HepG2 (cell line): ENCODE data around the gene DAZAP1. TPM values are rescaled to one million over a fixed set of nuclear protein-coding genes. Genes with fewer than 3 reads are reported as not detected.
A peak's percentile ranks its signal among the peaks of the same experiment; 100 is the strongest.

Experiments
- BCL6 ChIP-seq: IDR thresholded peaks from 2 replicates; pipeline ENCODE4 v1.6.1; 2016; ENCODE audit warnings: missing genetic modification reagents, missing compliant biosample characterization
- CCDC6 ChIP-seq: sonication (generic); formaldehyde crosslinking; IDR thresholded peaks from 2 replicates; pipeline ENCODE4 v1.8.1; 2022; ENCODE audit warnings: mild to moderate bottlenecking, missing genetic modification reagents, moderate library complexity
- CHD4 ChIP-seq: fragments of 200-600 bp; sonication (generic); IDR thresholded peaks from 2 replicates; pipeline ENCODE4 v1.7.0; 2017; ENCODE audit warnings: mild to moderate bottlenecking, low read length, borderline replicate concordance
- GABPB1 ChIP-seq: IDR thresholded peaks from 2 replicates; pipeline ENCODE4 v1.6.1; 2016; ENCODE audit warnings: mild to moderate bottlenecking, missing genetic modification reagents, moderate library complexity, missing compliant biosample characterization
- HDAC2 ChIP-seq: sonication (generic); formaldehyde crosslinking; IDR thresholded peaks from 2 replicates; pipeline ENCODE4 v1.4.0; 2020; ENCODE audit warnings: missing genetic modification reagents
- KDM2A ChIP-seq: sonication (generic); formaldehyde crosslinking; IDR thresholded peaks from 2 replicates; pipeline ENCODE4 v1.4.0; 2020; ENCODE audit warnings: low read depth, missing genetic modification reagents, borderline replicate concordance
- MEF2D ChIP-seq: sonication (generic); formaldehyde crosslinking; IDR thresholded peaks from 2 replicates; pipeline ENCODE4 v1.5.1; 2020; ENCODE audit warnings: mild to moderate bottlenecking, missing genetic modification reagents
- MIXL1 ChIP-seq: IDR thresholded peaks from 2 replicates; pipeline ENCODE4 v1.6.1; 2016
- NCOR1 ChIP-seq: fragments of 200-600 bp; sonication (generic); IDR thresholded peaks from 2 replicates; pipeline ENCODE4 v1.7.0; 2017; ENCODE audit warnings: antibody characterized with exemption, low read length, borderline replicate concordance
- TBX2 ChIP-seq: sonication (generic); formaldehyde crosslinking; IDR thresholded peaks from 2 replicates; pipeline ENCODE4 v1.5.0; 2020; ENCODE audit warnings: missing genetic modification reagents, mild to moderate bottlenecking, borderline replicate concordance
- TOPORS ChIP-seq: sonication (generic); formaldehyde crosslinking; IDR thresholded peaks from 2 replicates; pipeline ENCODE4 v1.8.0; 2023; ENCODE audit warnings: mild to moderate bottlenecking, missing genetic modification reagents
- ZMYM3 ChIP-seq: sonication (generic); formaldehyde crosslinking; IDR thresholded peaks from 2 replicates; pipeline ENCODE4 v1.5.1; 2020; ENCODE audit warnings: mild to moderate bottlenecking, missing genetic modification reagents
- ZNF30 ChIP-seq: sonication (generic); formaldehyde crosslinking; IDR thresholded peaks from 2 replicates; pipeline ENCODE4 v1.5.0; 2020; ENCODE audit warnings: mild to moderate bottlenecking, missing genetic modification reagents
- ZNF430 ChIP-seq: sonication (generic); formaldehyde crosslinking; IDR thresholded peaks from 2 replicates; pipeline ENCODE4 v1.9.0; 2021; ENCODE audit warnings: mild to moderate bottlenecking, missing genetic modification reagents
- ZNF572 ChIP-seq: sonication (generic); formaldehyde crosslinking; IDR thresholded peaks from 2 replicates; pipeline ENCODE4 v1.5.1; 2020; ENCODE audit warnings: mild to moderate bottlenecking, missing genetic modification reagents
- polyA plus RNA-seq, 8 experiments: library from polyadenylated mRNA; depleted of rRNA in 3 of 8; stranded (reverse) in 7 of 8; unstranded in 1 of 8; fragments of >200 nt; fragmentation: Illumina TruSeq in 4 of 8; extraction: Trizol in 4 of 8; gene quantifications; 2 replicates each; pipeline versions ENCODE4 v1.2.1 to v1.2.3, GENCODE V29; 2011 to 2016; ENCODE audit warnings: low read depth in 4 of 8, missing spikeins in 1 of 8, mixed read lengths in 1 of 8; ENCODE audit not compliant: insufficient read depth in 1 of 8
- total RNA-seq, 5 experiments: library from RNA; depleted of rRNA; stranded (reverse); fragments of >200 nt; fragmentation: Illumina TruSeq; extraction: Trizol; gene quantifications; 2 replicates each; pipeline ENCODE4 v1.2.3, GENCODE V29; 2016; ENCODE audit warnings: low read depth in 1 of 5
- TF ChIP-seq, protein P1 (sequence below): IDR thresholded peaks from 2 replicates; pipeline ENCODE4 v1.6.1; 2012; ENCODE audit warnings: low read length, improper control_type of control experiment
- TF ChIP-seq, protein P2 (sequence below): sonication (generic); formaldehyde crosslinking; IDR thresholded peaks from 2 replicates; pipeline ENCODE4 v1.5.1; 2020; ENCODE audit warnings: mild to moderate bottlenecking, missing genetic modification reagents, moderate library complexity
- TF ChIP-seq, protein P3 (sequence below), 2 experiments: sonication (generic) in 1 of 2; formaldehyde crosslinking in 1 of 2; IDR thresholded peaks; 2 replicates each; pipeline versions ENCODE4 v1.5.1 to v1.6.1; 2011 to 2020; ENCODE audit warnings: borderline replicate concordance in 1 of 2, low read depth in 1 of 2, low read length in 1 of 2, mild to moderate bottlenecking in 1 of 2, missing genetic modification reagents in 1 of 2, moderate library complexity in 1 of 2
- TF ChIP-seq, protein P4 (sequence below): sonication (generic); formaldehyde crosslinking; IDR thresholded peaks from 2 replicates; pipeline ENCODE4 v1.4.0; 2020; ENCODE audit warnings: mild to moderate bottlenecking, missing genetic modification reagents

Gene DAZAP1
- total and polyA plus RNA-seq, 2 of the 13 experiments (the other 11 are each of a cell fraction or from before 2014, with no cell fraction given) = 63.3 to 79.2 TPM

DNA sequence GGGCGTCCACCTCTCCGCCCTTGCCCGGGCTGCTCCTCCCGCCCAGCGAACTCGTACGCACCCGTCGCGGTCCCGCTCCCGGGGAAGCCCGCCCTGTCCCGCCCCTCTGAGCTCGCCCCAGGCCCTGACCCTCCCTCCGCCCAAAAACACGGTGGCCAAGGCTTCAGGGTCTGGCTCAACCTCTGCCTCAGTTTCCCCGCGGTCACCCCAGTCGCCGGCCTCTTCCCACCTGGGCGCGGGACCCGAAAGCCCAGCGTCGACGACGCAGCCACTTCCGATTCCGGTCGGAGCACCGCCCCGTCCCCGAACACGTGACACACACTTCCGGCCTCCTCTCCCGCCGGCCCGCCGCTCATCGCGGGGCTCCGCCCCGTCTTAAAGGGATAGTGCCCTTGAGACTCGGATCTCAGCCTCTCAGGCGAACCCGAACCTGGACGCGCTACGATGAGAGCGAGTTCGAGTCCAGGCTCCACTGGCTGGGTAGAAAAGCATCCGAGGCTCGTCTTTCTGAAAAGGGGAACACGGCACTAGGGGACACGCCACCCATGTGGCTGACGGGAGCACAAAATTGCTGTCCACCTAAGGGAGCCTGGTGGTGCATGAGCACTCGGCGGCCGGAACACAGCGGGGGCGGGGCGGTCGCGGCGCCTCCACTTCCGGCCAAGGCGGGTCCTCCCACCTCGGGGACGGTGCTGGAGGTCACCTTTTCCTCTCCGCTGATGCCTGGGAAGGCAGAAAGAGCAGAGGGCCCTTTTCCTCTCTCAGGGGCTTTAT, 71.7 kb downstream of the DAZAP1 start, which contains the start of gene C19orf25 (continued):
- TF ChIP-seq, protein P1, sequence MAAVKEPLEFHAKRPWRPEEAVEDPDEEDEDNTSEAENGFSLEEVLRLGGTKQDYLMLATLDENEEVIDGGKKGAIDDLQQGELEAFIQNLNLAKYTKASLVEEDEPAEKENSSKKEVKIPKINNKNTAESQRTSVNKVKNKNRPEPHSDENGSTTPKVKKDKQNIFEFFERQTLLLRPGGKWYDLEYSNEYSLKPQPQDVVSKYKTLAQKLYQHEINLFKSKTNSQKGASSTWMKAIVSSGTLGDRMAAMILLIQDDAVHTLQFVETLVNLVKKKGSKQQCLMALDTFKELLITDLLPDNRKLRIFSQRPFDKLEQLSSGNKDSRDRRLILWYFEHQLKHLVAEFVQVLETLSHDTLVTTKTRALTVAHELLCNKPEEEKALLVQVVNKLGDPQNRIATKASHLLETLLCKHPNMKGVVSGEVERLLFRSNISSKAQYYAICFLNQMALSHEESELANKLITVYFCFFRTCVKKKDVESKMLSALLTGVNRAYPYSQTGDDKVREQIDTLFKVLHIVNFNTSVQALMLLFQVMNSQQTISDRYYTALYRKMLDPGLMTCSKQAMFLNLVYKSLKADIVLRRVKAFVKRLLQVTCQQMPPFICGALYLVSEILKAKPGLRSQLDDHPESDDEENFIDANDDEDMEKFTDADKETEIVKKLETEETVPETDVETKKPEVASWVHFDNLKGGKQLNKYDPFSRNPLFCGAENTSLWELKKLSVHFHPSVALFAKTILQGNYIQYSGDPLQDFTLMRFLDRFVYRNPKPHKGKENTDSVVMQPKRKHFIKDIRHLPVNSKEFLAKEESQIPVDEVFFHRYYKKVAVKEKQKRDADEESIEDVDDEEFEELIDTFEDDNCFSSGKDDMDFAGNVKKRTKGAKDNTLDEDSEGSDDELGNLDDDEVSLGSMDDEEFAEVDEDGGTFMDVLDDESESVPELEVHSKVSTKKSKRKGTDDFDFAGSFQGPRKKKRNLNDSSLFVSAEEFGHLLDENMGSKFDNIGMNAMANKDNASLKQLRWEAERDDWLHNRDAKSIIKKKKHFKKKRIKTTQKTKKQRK = no peak
- peak; percentile 84; the same call in 1 of the 2 replicates for TF ChIP-seq ZNF430 (CRISPR knock-in tag)
- 0 out of 2 replicates have a peak, but pooled peaks have one; percentile 22 for TF ChIP-seq MIXL1 (CRISPR knock-in tag)
- 0 out of 2 replicates have a peak, but pooled peaks have one; percentile 40 for TF ChIP-seq CCDC6 (CRISPR knock-in tag)
- TF ChIP-seq HDAC2 (CRISPR knock-in tag) = peak; percentile 68
- TF ChIP-seq KDM2A (CRISPR knock-in tag) = peak; percentile 63; the same call in 1 of the 2 replicates
- TF ChIP-seq ZNF30 (CRISPR knock-in tag) = no peak
- TF ChIP-seq, protein P2, sequence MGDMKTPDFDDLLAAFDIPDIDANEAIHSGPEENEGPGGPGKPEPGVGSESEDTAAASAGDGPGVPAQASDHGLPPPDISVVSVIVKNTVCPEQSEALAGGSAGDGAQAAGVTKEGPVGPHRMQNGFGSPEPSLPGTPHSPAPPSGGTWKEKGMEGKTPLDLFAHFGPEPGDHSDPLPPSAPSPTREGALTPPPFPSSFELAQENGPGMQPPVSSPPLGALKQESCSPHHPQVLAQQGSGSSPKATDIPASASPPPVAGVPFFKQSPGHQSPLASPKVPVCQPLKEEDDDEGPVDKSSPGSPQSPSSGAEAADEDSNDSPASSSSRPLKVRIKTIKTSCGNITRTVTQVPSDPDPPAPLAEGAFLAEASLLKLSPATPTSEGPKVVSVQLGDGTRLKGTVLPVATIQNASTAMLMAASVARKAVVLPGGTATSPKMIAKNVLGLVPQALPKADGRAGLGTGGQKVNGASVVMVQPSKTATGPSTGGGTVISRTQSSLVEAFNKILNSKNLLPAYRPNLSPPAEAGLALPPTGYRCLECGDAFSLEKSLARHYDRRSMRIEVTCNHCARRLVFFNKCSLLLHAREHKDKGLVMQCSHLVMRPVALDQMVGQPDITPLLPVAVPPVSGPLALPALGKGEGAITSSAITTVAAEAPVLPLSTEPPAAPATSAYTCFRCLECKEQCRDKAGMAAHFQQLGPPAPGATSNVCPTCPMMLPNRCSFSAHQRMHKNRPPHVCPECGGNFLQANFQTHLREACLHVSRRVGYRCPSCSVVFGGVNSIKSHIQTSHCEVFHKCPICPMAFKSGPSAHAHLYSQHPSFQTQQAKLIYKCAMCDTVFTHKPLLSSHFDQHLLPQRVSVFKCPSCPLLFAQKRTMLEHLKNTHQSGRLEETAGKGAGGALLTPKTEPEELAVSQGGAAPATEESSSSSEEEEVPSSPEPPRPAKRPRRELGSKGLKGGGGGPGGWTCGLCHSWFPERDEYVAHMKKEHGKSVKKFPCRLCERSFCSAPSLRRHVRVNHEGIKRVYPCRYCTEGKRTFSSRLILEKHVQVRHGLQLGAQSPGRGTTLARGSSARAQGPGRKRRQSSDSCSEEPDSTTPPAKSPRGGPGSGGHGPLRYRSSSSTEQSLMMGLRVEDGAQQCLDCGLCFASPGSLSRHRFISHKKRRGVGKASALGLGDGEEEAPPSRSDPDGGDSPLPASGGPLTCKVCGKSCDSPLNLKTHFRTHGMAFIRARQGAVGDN = peak; percentile 90
- peak; percentile 67; the same call in 1 of the 2 replicates for TF ChIP-seq TBX2 (CRISPR knock-in tag)
- TF ChIP-seq CHD4 = peak; percentile 79; the same call in 1 of the 2 replicates
- TF ChIP-seq NCOR1 = peak; percentile 77; the same call in 1 of the 2 replicates
- peak; percentile 98 for TF ChIP-seq ZMYM3 (CRISPR knock-in tag)
- TF ChIP-seq, protein P3, sequence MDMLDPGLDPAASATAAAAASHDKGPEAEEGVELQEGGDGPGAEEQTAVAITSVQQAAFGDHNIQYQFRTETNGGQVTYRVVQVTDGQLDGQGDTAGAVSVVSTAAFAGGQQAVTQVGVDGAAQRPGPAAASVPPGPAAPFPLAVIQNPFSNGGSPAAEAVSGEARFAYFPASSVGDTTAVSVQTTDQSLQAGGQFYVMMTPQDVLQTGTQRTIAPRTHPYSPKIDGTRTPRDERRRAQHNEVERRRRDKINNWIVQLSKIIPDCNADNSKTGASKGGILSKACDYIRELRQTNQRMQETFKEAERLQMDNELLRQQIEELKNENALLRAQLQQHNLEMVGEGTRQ (IDR thresholded peaks at IDR 0.05; ENCODE audit: low read depth, low read length) = peak; percentile 92
- TF ChIP-seq, protein P3 (CRISPR knock-in tag; IDR thresholded peaks at IDR 0.05; ENCODE audit: borderline replicate concordance) = peak; percentile 95; the same call in 1 of the 2 replicates
- TF ChIP-seq, protein P4, sequence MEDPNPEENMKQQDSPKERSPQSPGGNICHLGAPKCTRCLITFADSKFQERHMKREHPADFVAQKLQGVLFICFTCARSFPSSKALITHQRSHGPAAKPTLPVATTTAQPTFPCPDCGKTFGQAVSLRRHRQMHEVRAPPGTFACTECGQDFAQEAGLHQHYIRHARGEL (CRISPR knock-in tag) = no peak
- peak; percentile 77; the same call in 1 of the 2 replicates for TF ChIP-seq MEF2D (CRISPR knock-in tag)
- no peak; the same call in 1 of the 2 replicates for TF ChIP-seq BCL6
- TF ChIP-seq TOPORS = peak; percentile 21; the same call in 1 of the 2 replicates
- peak; percentile 74; the same call in 1 of the 2 replicates for TF ChIP-seq ZNF572 (CRISPR knock-in tag)
- TF ChIP-seq GABPB1 (CRISPR knock-in tag) = peak; percentile 96
